ENCODE data around the gene FOSL2. TPM values are rescaled to one million over a fixed set of nuclear protein-coding genes. Genes with fewer than 3 reads are reported as not detected.

Gene FOSL2
- total RNA-seq, 1 donor from 2014 or later, result 1.3 TPM

DNA sequence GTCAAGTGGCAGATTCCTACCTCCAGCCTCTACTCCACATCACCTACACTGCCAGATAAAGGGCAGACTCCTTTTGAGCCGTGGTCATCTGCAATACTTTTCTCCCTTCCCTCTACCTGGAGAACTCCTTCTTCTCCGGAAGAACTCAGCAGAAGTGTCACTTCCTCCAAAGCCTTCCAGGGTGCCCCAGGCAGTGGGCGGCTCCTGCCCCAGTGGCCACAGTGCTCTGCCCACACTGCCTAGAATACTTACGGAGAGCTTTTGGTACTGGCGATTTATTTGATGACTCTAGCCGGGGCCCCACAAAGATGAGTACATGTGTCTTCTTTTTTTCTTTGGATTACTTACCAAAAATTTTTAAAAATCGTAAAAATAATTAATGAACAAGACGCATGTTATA is 39.7 kb downstream of the FOSL2 start:
- no peak overlapping the region for H3K27ac ChIP-seq
- H4K20me1 ChIP-seq (ENCODE audit: low read depth), result no peaks in the 10 kb centered on the region
- H2AFZ ChIP-seq (replicated peaks), result no peak overlapping the region
- H3K27ac Mint-ChIP-seq, result no peak overlapping the region
- H3K9ac ChIP-seq, result no peak overlapping the region
- H3K27me3 ChIP-seq, result no peaks in the 10 kb centered on the region
- TF ChIP-seq EZH2phosphoT487 (IDR thresholded peaks at IDR 0.05) (no peak), EZH2 (IDR thresholded peaks at IDR 0.05) (no peak), CTCF (IDR thresholded peaks at IDR 0.05) (no peak)
- H3K4me1 ChIP-seq, result no peaks in the 10 kb centered on the region
- H3F3A ChIP-seq (ENCODE audit: low read depth), result no peaks in the 10 kb centered on the region
- H3K27me3 Mint-ChIP-seq (ENCODE audit: insufficient read depth, low read depth), result no peaks in the 10 kb centered on the region
- no peak overlapping the region for H3K4me3 Mint-ChIP-seq
- no peaks in the 10 kb centered on the region for H3K79me2 ChIP-seq (ENCODE audit: low read depth)
- no peaks in the 10 kb centered on the region for H3K9me3 ChIP-seq (ENCODE audit: low read depth)
- H3K4me2 ChIP-seq, result no peak overlapping the region
- H3K4me1 Mint-ChIP-seq, result no peaks in the 10 kb centered on the region
- H3K36me3 Mint-ChIP-seq, result no peaks in the 10 kb centered on the region
- no peak overlapping the region for H3K4me3 ChIP-seq
- no peaks in the 10 kb centered on the region for H3K9me3 Mint-ChIP-seq
- no peak for DNase-seq (ENCODE audit: low spot score)
- H3K36me3 ChIP-seq, result no peaks in the 10 kb centered on the region

DNA sequence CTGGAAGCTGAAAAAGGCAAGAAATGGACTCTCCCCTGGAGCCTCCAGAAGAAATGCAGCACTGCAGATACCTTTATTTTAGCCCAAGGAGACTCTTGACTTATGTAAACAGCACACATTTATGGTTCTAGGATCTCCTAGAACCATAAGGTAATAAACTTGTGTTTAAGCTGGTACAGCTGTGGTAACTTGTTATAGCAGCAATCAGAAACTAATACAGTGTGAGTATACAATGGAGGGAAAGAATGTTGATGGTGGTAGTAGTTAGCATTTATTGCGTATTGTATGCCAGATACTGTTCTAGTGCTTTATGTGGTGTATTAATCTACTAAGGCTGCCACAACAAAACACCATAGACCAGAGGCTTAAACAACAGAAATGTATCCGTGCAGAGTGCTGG is 40.6 kb downstream of the FOSL2 start:
- H3K9me3 ChIP-seq (ENCODE audit: low read depth), result no peaks in the 10 kb centered on the region
- Mint-ChIP-seq H3K4me3 (no peak overlapping the region), H3K9me3 (no peaks in the 10 kb centered on the region), H3K36me3 (no peaks in the 10 kb centered on the region), H3K4me1 (no peaks in the 10 kb centered on the region), H3K27ac (no peak overlapping the region), H3K27me3 (ENCODE audit: insufficient read depth, low read depth) (no peaks in the 10 kb centered on the region)
- H3K4me2 ChIP-seq, result no peak overlapping the region
- no peak for TF ChIP-seq EZH2 (IDR thresholded peaks at IDR 0.05)
- no peak for TF ChIP-seq CTCF (IDR thresholded peaks at IDR 0.05)
- TF ChIP-seq EZH2phosphoT487 (IDR thresholded peaks at IDR 0.05), result no peak
- H2AFZ ChIP-seq (replicated peaks), result no peak overlapping the region
- H3K9ac ChIP-seq, result no peak overlapping the region
- H4K20me1 ChIP-seq (ENCODE audit: low read depth), result no peaks in the 10 kb centered on the region
- no peaks in the 10 kb centered on the region for H3F3A ChIP-seq (ENCODE audit: low read depth)
- H3K36me3 ChIP-seq, result no peaks in the 10 kb centered on the region
- H3K27me3 ChIP-seq, result no peaks in the 10 kb centered on the region
- H3K4me3 ChIP-seq, result no peak overlapping the region
- no peak for DNase-seq (ENCODE audit: low spot score)
- H3K27ac ChIP-seq, result no peak overlapping the region
- no peaks in the 10 kb centered on the region for H3K79me2 ChIP-seq (ENCODE audit: low read depth)
- H3K4me1 ChIP-seq, result no peaks in the 10 kb centered on the region

DNA sequence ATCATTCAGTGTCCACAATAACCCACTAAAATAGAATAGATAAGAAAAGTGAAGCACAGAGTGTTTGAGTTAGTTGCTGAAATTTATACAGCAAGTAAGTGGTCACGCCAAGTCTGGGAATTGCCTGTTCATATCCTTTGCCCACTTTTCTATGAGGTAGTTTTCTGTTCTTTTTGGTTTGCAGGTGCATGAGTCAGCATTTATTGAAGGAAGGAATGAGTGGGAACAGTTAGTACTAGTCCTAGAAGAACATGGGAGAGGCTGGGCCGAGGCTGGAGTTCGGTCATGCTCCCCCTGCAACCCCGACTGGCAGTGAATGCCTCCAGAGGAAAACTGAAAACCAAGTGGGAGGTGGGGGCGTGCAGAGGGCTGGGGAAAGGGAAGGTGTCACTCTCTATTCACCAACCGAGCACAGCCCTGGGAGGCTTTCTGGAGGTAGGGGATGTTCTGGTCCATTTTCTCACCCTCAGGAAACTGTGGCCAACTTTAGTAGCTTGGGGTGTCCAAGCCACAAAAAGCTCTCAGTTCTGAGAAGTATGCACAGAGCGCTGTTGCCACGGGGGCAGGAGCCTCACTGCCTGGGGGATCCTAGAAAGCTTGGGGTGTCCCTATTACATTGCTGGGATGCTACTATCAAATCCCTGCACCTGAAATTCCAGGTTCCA is 41.4 kb downstream of the FOSL2 start:
- no peaks in the 10 kb centered on the region for H3K27me3 Mint-ChIP-seq (ENCODE audit: insufficient read depth, low read depth)
- no peaks in the 10 kb centered on the region for H3K36me3 Mint-ChIP-seq
- Histone ChIP-seq H4K20me1 (ENCODE audit: low read depth) (no peaks in the 10 kb centered on the region), H3K9ac (no peak overlapping the region), H3K9me3 (ENCODE audit: low read depth) (no peaks in the 10 kb centered on the region), H3K27ac (no peak overlapping the region), H2AFZ (replicated peaks) (no peak overlapping the region), H3K4me3 (no peak overlapping the region), H3F3A (ENCODE audit: low read depth) (no peaks in the 10 kb centered on the region), H3K4me2 (no peak overlapping the region), H3K36me3 (no peaks in the 10 kb centered on the region), H3K79me2 (ENCODE audit: low read depth) (no peaks in the 10 kb centered on the region), H3K4me1 (no peaks in the 10 kb centered on the region), H3K27me3 (no peaks in the 10 kb centered on the region)
- H3K4me1 Mint-ChIP-seq, result no peaks in the 10 kb centered on the region
- no peak overlapping the region for H3K27ac Mint-ChIP-seq
- no peak for TF ChIP-seq EZH2 (IDR thresholded peaks at IDR 0.05)
- TF ChIP-seq CTCF (IDR thresholded peaks at IDR 0.05), result no peak
- no peak for TF ChIP-seq EZH2phosphoT487 (IDR thresholded peaks at IDR 0.05)
- no peaks in the 10 kb centered on the region for H3K9me3 Mint-ChIP-seq
- no peak for DNase-seq (ENCODE audit: low spot score)
- no peak overlapping the region for H3K4me3 Mint-ChIP-seq
